ENCODE results near the gene BGN. TPM values are rescaled to one million over a fixed set of nuclear protein-coding genes. Genes with fewer than 3 reads are reported as not detected.

Gene BGN
- total RNA-seq, 1 donor from 2014 or later: 0.98 TPM

- H3K4me3 Mint-ChIP-seq (ENCODE audit: low read depth): no peak overlapping the region
- no peak overlapping the region for H3K27ac Mint-ChIP-seq
- peaks cover 12% of the 10 kb centered on the region for H3K27me3 Mint-ChIP-seq
- no peak for DNase-seq (ENCODE audit: low spot score, unreplicated experiment)
- H3K36me3 Mint-ChIP-seq (ENCODE audit: insufficient read depth): no peaks in the 10 kb centered on the region
- peaks cover 4% of the 10 kb centered on the region for H3K4me1 Mint-ChIP-seq (ENCODE audit: low read depth)
- peaks cover 4% of the 10 kb centered on the region for H3K9me3 Mint-ChIP-seq (ENCODE audit: low read depth)
- TF ChIP-seq, protein P1, sequence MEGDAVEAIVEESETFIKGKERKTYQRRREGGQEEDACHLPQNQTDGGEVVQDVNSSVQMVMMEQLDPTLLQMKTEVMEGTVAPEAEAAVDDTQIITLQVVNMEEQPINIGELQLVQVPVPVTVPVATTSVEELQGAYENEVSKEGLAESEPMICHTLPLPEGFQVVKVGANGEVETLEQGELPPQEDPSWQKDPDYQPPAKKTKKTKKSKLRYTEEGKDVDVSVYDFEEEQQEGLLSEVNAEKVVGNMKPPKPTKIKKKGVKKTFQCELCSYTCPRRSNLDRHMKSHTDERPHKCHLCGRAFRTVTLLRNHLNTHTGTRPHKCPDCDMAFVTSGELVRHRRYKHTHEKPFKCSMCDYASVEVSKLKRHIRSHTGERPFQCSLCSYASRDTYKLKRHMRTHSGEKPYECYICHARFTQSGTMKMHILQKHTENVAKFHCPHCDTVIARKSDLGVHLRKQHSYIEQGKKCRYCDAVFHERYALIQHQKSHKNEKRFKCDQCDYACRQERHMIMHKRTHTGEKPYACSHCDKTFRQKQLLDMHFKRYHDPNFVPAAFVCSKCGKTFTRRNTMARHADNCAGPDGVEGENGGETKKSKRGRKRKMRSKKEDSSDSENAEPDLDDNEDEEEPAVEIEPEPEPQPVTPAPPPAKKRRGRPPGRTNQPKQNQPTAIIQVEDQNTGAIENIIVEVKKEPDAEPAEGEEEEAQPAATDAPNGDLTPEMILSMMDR (IDR thresholded peaks at IDR 0.05; ENCODE audit: unreplicated experiment): no peak
Measured at GRCh38 chrX:153471663-153472280, 23.0 kb upstream of the BGN start.

GRCh38 chrX:153473126-153473525, 21.7 kb upstream of the BGN start:
- peaks cover 4% of the 10 kb centered on the region for H3K9me3 Mint-ChIP-seq (ENCODE audit: low read depth)
- no peak overlapping the region for H3K4me3 Mint-ChIP-seq (ENCODE audit: low read depth)
- TF ChIP-seq, protein P1 (IDR thresholded peaks at IDR 0.05; ENCODE audit: unreplicated experiment): no peak
- DNase-seq (ENCODE audit: low spot score, unreplicated experiment): no peak
- H3K27ac Mint-ChIP-seq: no peak overlapping the region
- H3K36me3 Mint-ChIP-seq (ENCODE audit: insufficient read depth): no peaks in the 10 kb centered on the region
- peaks cover 12% of the 10 kb centered on the region for H3K27me3 Mint-ChIP-seq
- H3K4me1 Mint-ChIP-seq (ENCODE audit: low read depth): peaks cover 4% of the 10 kb centered on the region

- Mint-ChIP-seq H3K36me3 (ENCODE audit: insufficient read depth) (no peaks in the 10 kb centered on the region), H3K9me3 (ENCODE audit: low read depth) (peaks cover 4% of the 10 kb centered on the region), H3K27me3 (peaks cover 12% of the 10 kb centered on the region), H3K27ac (no peak overlapping the region), H3K4me1 (ENCODE audit: low read depth) (peaks cover 4% of the 10 kb centered on the region), H3K4me3 (ENCODE audit: low read depth) (no peak overlapping the region)
- DNase-seq (ENCODE audit: low spot score, unreplicated experiment): no peak
- TF ChIP-seq, protein P1 (IDR thresholded peaks at IDR 0.05; ENCODE audit: unreplicated experiment): no peak
Measured at GRCh38 chrX:153474266-153474665, 20.5 kb upstream of the BGN start.

GRCh38 chrX:153474718-153475117, 20.1 kb upstream of the BGN start:
- TF ChIP-seq, protein P1 (IDR thresholded peaks at IDR 0.05; ENCODE audit: unreplicated experiment): no peak
- peaks cover 4% of the 10 kb centered on the region for H3K4me1 Mint-ChIP-seq (ENCODE audit: low read depth)
- no peak overlapping the region for H3K4me3 Mint-ChIP-seq (ENCODE audit: low read depth)
- no peak for DNase-seq (ENCODE audit: low spot score, unreplicated experiment)
- H3K27ac Mint-ChIP-seq: no peak overlapping the region
- peaks cover 12% of the 10 kb centered on the region for H3K27me3 Mint-ChIP-seq
- H3K36me3 Mint-ChIP-seq (ENCODE audit: insufficient read depth): no peaks in the 10 kb centered on the region
- H3K9me3 Mint-ChIP-seq (ENCODE audit: low read depth): peaks cover 4% of the 10 kb centered on the region

- H3K4me3 Mint-ChIP-seq (ENCODE audit: low read depth): no peak overlapping the region
- peaks cover 4% of the 10 kb centered on the region for H3K9me3 Mint-ChIP-seq (ENCODE audit: low read depth)
- H3K36me3 Mint-ChIP-seq (ENCODE audit: insufficient read depth): no peaks in the 10 kb centered on the region
- H3K27ac Mint-ChIP-seq: no peak overlapping the region
- no peak for DNase-seq (ENCODE audit: low spot score, unreplicated experiment)
- peaks cover 4% of the 10 kb centered on the region for H3K4me1 Mint-ChIP-seq (ENCODE audit: low read depth)
- TF ChIP-seq, protein P1 (IDR thresholded peaks at IDR 0.05; ENCODE audit: unreplicated experiment): no peak
- H3K27me3 Mint-ChIP-seq: peaks cover 12% of the 10 kb centered on the region
Measured at GRCh38 chrX:153475271-153475670, 19.5 kb upstream of the BGN start.

Measured in progenitor cell of endocrine pancreas (in vitro differentiated cells).